Stimulated activated CD4-positive, alpha-beta T cell treated with anti-CD3 and anti-CD28 coated beads, Interleukin-1b, Interleukin-23, amount 100 ng/mL, for 4 hours (primary cell): ENCODE results near the gene IL32.

Experiments used
- DNase-seq, 2 donors: peaks; one replicate each; pipeline ENCODE4 v3.0.0-alpha.2; 2020; ENCODE audit warnings: low read depth in 2 of 2

IL32 gene

DNA sequence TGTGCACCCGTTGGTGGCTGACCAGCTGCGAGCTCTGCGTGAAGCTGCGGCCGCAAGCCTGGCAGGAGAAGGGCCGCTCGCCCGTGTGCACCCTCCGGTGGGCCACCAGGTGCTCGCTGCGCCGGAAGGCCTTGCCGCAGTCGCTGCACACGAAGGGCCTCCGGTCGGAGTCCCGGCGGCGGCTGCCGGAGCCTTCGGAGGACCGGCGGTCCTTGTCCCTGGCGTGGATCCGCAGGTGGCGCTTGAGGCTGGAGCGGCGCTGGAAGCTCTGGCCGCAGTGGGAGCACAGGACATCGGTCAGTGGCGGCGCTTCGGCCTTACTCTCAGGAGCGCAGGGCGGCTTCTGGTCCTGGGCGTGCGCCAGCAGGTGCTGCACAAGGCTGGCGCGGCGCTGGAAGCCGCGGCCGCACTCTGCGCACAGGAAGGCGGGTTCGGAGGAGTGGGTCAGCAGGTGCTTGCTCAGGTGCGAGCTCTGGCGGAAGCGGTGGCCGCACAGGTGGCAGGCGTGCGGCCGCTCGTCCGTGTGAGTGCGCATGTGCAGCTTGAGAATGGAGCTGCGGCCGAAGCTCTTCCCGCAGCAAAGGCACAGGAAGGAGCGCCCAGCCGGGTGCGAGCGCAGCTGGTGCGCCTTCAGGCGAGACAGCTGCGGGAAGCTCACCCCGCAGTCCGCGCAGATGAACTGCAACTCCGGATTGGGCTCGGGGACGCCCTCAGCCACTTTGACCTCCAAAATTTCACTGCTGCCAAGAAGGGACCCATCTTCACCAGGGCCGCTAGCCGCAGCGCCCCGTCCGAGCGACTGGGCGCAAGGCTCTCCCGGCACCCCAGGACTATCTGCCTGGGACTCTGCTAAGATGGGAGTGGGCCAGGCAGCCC, 24.5 kb downstream of the IL32 start:
- DNase-seq = no peak

DNA sequence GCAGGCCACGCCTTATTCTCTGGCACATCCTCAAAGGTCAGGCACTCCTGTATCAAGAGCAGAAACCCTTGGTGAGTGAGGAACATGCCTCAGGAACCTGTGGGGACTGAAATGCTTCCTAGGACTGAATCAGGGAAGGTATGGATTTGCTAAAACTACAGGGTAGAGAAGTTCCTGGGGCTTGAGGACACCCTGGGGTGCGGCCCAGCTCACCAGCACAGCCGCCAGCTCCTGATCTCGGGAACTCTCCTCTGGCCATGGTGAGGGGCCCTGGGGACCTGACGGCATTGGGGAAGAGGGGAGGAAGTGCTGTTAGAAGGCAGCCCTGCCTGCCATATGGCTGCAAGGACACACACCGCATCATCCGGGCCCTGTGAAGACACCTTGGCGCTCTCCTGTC, 26.1 kb downstream of the IL32 start:
- no peak for DNase-seq

DNA sequence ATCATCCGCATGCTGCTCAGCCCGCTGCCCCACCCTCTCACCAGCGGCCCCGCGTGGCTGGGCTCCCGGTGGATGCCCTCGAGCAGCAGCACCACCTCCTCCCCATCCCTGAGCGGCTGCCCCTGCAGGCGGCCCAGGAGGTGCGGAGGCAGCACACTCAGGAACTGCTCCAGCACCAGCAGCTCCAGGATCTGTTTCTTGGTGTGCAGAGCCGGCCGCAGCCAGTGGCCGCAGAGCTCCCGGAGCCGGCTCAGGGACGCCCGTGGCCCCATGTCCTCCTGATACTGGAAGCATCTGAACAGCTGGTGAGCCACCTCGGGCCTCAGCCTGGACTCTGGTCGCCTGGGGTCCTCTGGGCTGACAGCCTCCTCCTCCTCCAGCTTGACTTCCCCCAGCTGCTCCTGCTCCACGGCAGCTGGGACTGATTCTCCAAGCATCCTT, 27.1 kb downstream of the IL32 start:
- no peak for DNase-seq

DNA sequence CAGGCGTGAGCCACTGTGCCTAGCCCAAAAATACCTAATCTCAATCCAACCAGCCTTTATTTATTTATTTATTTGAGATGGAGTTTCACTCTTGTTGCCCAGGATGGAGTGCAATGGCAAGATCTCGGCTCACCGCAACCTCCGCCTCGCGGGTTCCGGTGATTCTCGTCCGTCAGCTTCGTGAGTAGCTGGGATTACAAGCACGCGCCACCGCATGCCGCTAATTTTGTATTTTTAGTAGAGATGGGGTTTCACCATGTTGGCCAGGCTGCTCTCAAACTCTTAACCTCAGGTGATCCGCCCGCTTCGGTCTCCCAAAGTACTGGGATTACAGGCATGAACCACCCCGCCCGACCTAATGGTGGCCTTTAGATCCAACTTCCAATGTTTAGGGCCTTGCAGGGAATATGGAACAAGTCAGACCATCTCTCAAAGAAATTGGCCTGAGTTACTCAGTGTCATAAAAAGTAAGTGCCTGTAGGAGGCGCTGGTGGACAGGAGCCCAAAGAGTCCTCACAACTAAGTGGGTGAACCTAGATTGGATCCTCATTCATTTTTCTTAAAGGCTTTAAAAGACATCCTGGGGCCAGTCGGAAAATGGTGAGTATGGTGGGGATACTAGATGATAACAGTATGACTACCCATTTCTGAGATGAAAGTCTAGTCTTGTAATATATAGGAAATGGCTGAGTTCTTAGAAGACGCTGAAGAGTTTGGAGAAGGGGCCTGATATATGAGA, 29.0 kb downstream of the IL32 start:
- DNase-seq = no peak

DNA sequence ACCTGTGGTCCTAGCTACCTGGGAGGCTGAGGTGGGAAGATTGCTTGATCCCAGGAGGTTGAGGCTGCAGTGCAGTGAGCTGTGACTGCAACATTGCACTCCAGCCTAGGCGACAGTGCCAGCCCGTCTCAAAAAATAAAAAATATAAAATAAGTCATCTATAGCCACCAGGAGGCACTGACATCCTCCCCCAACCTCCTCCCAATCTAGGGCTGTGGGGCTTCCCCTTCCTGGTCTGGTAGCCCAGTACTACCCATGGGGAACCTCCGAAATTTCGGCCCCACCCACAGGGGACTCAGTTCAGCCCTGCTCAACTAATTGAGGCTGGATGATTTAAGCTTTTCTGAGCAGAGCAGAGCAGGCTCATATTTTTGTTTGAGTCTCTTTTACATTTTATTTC, 30.4 kb downstream of the IL32 start:
- no peak for DNase-seq

DNA sequence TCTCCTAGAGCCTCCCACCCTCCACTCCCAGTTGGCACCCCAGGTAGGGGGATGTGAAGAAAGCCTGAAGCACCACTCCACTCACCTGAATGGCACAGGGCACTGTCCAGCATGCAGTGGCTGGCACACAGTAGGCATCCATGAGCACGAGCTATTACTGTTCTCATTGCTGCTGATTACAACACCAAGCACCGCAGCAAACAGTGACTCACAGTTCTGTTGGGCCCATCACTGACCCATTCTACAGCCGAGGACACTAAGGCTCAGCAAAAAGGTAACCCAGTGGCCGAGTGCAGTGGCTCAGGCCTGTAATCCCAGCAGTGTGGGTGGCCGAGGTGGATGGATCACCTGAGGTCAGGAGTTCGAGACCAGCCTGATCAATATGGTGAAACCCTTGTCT, 30.9 kb downstream of the IL32 start:
- no peak for DNase-seq

DNA sequence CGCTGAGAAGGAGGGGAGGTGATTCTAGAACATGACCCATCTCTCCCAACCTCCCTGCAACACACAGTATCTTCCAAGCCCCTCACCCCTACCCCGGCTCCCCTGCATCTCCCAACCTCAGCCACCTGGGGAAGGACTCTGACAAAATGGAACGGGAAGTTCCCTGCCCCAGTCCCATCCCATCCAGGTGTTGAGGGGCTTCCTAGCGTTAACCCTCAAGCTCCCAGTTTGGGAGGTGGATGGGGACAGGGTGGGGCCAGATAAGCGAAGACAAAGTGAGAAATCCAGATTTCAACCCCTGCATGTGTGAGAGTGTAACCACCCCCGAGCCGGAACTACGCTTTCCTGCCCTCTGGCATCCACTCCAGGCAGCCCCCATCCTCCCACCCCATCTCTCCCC, 31.8 kb downstream of the IL32 start:
- DNase-seq = no peak

DNA sequence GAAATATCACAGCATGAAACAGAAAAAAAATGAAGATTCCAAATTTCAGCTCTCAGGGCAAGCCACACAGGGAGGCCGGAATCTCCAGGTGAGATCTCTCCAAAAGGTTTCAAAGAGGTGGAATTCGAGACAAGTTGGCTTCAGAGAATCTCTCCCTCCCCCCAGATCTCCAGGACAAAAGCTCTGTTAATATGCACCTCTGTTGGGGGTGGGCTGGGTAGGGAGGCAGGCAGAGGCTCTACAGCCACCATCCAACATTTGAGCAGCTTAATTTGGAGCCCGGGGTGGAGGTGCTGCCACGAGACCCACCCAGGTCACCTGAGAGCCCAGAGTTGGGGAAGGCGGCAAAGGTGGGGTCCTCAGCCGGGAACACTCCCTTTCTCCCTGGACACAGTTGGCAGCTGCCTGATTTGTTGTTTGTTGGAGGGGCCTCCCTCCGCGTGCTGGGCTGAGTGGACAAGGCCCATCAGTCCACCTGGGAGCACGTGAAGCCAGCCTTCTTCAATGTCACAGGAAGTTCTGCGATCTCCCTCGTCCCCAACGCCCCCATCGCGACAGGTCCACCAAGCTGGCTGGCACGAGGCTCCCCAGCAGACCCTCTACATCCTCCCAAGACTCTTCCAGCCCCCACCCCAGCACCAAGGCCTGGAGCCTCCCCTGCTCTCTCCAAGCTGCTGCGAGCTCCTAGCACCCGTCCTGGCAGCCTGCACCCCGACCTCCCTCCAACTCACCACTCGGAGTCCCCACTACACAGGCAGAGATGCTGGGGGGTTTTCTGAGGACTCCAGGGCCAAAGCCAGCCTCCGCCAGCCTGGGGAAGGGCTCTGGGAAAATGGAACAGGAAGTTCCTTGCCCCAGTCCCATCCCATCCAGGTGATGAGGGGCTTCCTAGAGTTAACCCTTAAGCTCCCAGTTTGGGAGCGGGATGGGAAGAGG, 33.3 kb downstream of the IL32 start, which contains the start of gene ZSCAN10:
Gene ZSCAN10, minus strand, starts transcription at position 836 of the 936 bp plus-strand sequence. CDS start 6,357 bp downstream, outside the sequence.
- DNase-seq = no peak

DNA sequence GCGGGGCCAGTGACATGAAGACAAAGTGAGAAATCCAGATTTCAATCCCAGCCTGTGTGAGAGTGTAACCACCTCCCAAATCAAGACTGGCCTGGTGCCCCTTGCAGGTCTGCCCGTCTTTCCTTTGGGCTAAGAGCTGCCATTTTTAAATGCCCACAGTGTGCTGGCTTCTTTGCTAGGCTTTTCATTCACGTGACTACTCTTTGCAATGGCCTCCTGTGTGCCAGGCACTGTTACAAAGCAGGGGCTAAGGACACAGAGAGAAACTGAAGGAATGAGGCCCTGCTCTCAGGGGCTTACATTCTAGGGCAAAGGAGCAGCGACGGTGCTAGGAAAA, 33.9 kb downstream of the IL32 start:
- no peak for DNase-seq

DNA sequence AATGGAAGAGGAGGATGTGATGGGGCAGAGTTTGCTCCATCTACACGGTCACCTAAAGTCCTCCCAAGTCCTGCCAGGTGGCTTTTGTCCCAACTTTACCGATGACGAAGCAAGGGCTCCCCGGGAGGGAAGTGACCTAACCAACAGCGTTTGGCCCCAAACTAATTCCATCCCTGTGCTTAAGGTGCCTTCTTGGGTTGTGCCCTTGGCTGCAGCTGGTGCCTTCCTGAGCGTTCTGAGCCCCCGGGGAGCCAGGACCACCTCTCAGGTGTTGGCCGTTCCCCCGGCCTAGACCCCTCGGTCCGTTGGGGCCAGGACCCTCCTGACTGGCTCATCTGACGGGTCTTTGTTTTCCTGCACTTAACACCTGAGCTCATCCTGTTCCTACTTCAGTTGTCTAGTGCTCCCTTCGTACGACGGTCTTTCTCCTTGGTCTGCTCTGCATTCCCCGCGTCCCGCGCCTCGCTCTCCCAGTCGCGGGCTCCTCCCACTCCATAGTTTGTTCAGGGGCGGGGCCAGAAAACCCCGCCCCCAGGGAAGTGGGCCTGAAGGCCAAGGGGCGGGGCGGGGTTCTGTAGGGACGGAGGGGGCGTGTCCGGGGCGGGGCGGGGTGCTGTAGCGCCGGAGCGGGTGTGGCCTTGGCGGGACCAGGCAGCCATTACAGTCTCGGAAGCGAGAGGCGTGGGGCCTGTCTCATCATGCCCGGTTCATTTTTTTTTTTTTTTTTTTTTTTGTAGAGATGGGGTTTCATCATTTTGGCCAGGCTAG, 34.5 kb downstream of the IL32 start:
- DNase-seq = peak; percentile 92 to 96

DNA sequence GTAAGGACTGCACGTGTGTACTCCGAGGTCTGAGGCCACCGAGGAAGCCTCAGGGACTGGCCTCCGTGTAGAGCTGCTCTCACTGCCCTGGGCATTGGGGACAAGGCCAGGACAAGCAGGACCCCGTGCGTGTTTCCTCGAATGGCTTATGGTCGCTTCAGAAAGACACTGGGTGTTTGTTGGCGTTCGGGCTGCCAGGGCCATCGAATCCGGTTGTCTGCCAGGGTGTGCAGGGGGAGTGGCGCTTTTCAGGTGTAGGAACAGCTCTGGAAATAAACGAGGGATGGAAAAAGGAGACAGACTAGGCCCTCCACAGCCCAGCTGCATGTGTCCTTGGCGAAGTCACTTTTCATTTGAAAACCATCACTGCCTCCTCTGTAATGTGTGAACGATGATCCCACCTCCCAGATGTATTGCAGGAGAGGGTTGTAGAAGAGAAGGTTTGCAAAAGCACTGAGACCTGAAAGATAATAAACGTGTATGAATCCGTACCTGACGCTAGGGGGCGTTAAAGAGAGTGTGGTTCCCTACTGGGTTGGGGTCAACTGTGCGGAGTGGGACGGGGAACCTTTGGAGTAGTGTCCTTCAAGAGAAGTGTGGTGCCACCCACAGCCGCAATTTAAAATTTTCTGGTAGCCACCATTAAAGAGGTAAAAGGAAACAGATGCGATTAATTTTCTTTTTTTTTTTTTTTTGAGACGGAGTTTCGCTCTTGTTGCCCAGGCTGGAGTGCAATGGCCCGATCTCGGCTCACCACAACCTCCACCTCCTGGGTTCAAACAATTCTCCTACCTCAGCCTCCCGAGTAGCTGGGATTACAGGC, 35.8 kb downstream of the IL32 start:
- DNase-seq = no peak

DNA sequence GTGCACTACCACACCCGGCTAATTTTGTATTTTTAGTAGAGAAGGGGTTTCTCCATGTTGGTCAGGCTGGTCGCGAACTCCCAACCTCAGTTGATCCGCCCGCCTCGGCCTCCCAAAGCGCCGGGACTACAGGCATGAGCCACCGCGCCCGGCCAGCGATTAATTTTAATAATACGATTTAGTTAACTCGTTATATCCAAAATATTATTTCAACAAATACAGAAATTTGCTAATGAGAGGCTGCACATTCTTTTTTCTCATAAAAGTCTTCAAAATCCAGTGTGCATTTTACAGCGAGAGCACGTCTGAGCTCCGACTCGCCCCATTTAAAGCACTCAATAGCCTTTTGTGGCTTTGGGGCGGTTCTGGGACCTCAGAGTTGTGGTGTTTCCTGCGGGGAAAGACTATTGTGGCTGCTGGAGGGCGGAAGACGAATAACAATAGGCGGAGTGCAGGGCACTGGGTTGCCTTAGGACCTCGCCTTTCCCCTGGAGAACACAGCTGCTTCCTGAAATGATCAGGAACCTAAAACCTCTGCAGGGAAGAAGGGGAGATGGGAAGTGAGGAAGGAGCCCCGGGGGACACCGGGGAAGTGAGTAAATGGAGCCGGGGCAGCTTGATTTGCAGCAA, 36.5 kb downstream of the IL32 start:
- no peak for DNase-seq

DNA sequence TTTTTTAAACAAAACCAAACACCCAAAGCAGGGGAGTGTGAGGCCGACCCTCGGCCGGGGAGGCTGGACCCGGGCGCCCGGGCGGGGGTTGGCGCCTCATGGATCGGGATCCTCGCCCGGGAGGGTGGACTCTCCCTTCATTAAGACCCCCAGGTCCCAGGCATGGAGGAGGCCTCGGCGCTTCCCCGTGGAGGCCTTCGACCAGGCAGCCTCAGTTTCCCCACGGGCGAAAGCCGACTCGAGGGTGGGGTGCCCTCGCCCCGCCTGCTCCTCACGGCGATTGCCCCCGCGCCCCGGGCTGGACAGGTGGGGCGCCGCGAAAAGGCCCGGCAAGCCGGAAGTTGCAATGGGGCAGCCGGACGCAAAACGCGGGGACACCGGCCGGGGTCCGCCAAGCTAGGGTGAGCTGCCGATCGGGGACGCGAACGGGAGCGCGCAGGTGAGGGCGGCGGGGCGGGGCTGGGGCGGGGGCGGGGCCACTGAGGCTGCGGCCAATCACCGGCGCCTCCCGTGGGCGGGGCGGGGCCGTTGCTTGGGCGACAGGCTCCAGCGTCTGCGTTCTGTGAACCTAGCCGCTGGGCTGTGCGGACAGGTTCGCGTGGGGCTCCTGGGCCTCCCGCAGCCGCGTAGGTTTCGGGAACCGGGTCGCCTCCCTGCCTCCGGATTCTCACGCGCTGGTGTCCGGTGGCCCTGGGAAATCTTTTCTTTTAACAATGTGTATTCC, 40.9 kb downstream of the IL32 start:
- peak; percentile 82 to 90 for DNase-seq

DNA sequence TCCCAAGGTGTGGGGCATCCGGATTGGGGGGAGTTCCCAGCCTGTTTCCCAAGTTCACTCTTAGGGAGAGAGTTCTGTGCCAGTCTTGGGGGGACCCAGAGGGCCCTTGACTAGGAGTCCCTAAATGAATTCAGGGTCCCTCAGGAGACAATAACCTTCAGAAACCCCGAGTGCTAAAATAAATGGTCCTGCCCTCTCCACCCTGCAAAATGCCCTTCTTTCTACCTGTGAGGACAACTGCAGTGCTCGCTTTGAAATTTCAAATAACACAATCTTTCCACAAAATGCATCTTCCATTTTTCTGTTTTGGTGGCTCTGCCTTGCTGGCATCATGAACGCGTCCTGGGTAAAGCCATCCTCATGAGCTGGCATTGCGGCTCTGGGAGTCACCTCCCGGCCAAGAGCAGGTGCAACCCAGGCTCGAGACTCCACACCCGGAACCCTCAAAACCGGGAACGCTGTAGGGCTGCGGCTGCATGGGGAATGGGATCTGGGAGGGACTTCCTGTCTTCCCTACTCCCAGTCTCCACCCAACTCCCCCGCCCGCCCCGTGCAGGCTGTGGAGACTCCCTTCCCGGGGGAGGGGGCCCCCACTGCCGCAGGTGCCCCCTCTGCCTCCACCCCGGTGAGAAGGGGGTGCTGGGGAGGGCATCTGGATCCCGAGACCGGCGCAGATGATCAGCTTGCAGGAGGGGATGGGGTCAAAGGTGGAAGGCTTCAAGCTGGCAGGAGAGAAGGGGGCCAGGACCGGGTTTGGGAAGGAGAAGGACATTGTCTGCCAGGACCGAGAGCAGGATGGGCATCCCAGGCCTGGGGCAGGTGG, 46.8 kb downstream of the IL32 start, which contains the start of gene ZNF205:
Gene ZNF205, plus strand, starts transcription at position 529 of the 823 bp plus-strand sequence. CDS start 845 bp downstream, outside the sequence.
- no peak for DNase-seq

DNA sequence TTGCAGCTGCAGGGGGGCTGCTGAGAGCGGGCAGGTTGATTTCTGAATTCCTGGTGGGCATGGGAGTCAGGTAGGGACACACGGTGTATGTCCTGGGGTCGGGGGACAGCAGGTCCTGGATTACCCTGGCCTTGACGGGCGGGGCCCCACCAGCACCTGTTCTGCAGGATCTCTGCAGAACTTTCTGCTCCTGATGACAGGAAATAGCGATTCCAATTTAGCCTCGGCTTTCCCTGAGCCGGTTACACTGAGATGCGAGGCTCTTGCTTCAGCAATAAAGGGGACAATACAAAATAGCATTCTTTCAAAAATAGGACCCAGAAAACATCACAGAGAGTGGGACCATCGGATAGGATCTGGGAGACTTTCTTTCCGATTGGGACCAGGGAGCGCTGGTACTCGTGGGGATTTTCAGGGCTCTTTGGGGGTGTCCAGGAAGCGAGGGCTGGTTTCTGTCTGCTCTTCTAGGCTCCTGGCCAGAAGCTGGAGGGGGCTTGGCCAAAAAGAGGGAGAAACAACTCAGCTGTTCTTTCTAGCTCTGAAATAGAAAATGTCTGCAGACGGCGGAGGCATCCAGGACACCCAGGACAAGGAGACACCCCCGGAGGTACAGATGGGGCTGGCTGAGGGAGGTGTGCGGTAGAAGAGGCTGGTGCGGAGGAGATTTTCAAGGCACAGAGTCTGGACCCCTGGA, 47.6 kb downstream of the IL32 start:
- no peak for DNase-seq

DNA sequence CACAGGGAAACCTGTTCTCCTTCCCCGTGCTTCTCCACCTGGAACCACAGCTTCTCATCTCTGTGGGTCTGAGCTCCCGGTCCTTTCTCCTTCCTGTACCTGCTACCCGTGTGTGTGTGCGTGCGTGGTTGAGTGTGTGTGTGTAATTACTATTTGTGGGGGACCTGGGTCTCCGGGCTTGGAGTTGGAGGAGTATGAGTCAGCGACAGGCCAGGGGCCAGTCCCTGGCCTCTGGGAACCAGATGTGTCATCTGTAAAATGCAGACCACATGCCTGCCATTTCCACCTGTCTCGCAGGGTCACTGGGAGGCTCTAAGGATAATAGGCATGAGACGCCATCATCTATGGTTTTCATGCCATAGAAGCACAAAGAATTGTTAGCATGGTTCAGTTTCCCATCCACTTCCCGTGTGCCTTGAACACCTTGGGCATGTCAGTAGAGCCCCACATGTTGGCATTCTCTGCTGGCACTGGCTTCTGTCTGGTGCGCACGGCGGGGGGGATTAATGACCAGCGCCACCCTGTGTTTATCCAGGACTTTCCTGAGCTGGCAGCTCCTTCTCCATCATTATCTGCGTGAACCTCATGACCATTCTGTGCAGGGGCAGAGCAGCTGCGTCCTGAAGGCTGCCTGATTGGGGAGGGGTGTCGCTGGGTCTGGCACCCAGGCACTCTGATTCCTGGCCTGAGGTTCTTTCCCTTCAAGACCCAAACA, 48.5 kb downstream of the IL32 start:
- no peak for DNase-seq

DNA sequence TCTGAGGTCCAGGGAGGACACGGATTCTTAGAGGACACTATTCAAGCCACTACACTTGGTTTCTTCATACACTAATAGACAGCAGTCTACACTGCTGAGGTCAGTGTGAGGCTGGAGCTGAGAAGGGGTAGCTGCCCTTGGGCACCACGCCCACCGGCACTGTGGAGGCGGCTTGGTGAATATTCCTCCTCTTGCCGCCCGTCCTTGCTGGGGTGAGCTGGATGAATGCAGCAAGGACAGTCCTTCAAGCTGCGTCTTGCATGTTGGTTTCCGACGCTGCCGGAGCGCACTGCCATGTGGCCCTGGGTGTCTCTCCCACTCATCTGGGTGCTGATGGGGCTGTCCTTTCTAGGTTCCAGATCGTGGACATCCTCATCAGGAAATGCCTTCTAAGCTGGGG, 49.6 kb downstream of the IL32 start:
- DNase-seq = no peak
